Vagina (tissue), 2 donors: Measurements from ENCODE around the gene RHOJ.

Source experiments
- CTCF ChIP-seq, 3 experiments: fragments of 450-650 bp in 2 of 3; fragments of 200-600 bp in 1 of 3; sonication (generic) in 1 of 3; IDR thresholded peaks; one replicate each; pipeline ENCODE4 v1.5.1; 2017 to 2019; ENCODE audit warnings: antibody characterized with exemption in 3 of 3, mild to moderate bottlenecking in 2 of 3, moderate library complexity in 2 of 3
- POLR2A ChIP-seq, 2 donors: fragments of 450-650 bp; IDR thresholded peaks; one replicate each; pipeline ENCODE4 v1.6.1; 2017; ENCODE audit warnings: antibody characterized with exemption in 2 of 2, mild to moderate bottlenecking in 2 of 2, moderate library complexity in 2 of 2
- POLR2AphosphoS5 ChIP-seq, 2 donors: sonication (generic); formaldehyde crosslinking; IDR thresholded peaks; one replicate each; pipeline ENCODE4 v1.9.0; 2017; ENCODE audit warnings: antibody characterized with exemption in 2 of 2, mild to moderate bottlenecking in 2 of 2, low read depth in 1 of 2; ENCODE audit not compliant: insufficient read depth in 1 of 2

DNA sequence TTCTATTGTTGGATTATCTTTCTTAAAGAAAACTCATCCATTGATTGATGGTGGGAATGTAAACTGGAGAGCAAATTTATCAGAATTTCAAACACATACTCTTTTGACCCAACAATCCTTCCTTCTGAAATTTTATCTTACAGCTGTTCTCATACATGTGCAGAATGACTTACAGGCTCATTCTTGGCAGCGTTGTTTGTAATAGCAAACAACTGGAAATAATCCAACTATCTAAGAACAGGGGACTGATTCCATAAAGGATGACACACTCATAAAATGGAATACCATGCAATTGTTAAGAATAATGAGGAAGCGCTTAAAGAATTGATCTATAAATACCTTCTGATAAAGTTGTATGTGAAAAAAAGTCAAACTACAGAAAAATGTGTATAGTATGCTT, 24.0 kb downstream of the RHOJ start:
- TF ChIP-seq CTCF (IDR thresholded peaks at IDR 0.05) (no peak), POLR2AphosphoS5 (IDR thresholded peaks at IDR 0.05; ENCODE audit: insufficient read depth in 1 of 2, low read depth in 1 of 2) (no peak), POLR2A (IDR thresholded peaks at IDR 0.05) (no peak)
